HEK293T (cell line): Measurements from ENCODE around the gene DAPP1.

Experiments
- ARNT ChIP-seq: fragments of 450-650 bp; IDR thresholded peaks from 2 replicates; pipeline ENCODE4 v1.6.1; 2017; ENCODE audit warnings: mild to moderate bottlenecking
- BHLHE40 ChIP-seq: fragments of 450-650 bp; IDR thresholded peaks from 2 replicates; pipeline ENCODE4 v1.6.1; 2016; ENCODE audit warnings: mild to moderate bottlenecking, moderate library complexity, borderline replicate concordance
- CTBP1 ChIP-seq: fragments of 450-650 bp; IDR thresholded peaks from 2 replicates; pipeline ENCODE4 v1.6.1; 2016; ENCODE audit warnings: borderline replicate concordance
- ELF4 ChIP-seq: fragments of 450-650 bp; IDR thresholded peaks from 2 replicates; pipeline ENCODE4 v1.6.1; 2017; ENCODE audit warnings: antibody characterized with exemption
- FOXA1 ChIP-seq: fragments of 450-650 bp; IDR thresholded peaks from 2 replicates; pipeline ENCODE4 v1.6.1; 2016; ENCODE audit warnings: mild to moderate bottlenecking
- FOXK2 ChIP-seq: fragments of 450-650 bp; IDR thresholded peaks from 2 replicates; pipeline ENCODE4 v1.6.1; 2016; ENCODE audit warnings: mild to moderate bottlenecking
- FOXM1 ChIP-seq: fragments of 450-650 bp; IDR thresholded peaks from 2 replicates; pipeline ENCODE4 v1.6.1; 2017; ENCODE audit warnings: mild to moderate bottlenecking, borderline replicate concordance
- HDGF ChIP-seq: fragments of 450-650 bp; IDR thresholded peaks from 2 replicates; pipeline ENCODE4 v1.6.1; 2017; ENCODE audit warnings: antibody characterized with exemption, borderline replicate concordance
- LEF1 ChIP-seq: fragments of 450-650 bp; IDR thresholded peaks from 2 replicates; pipeline ENCODE4 v1.6.1; 2017; ENCODE audit warnings: mild to moderate bottlenecking, borderline replicate concordance
- NFRKB ChIP-seq: fragments of 450-650 bp; IDR thresholded peaks from 2 replicates; pipeline ENCODE4 v1.6.1; 2016; ENCODE audit warnings: mild to moderate bottlenecking, moderate library complexity
- PKNOX1 ChIP-seq: fragments of 450-650 bp; IDR thresholded peaks from 2 replicates; pipeline ENCODE4 v1.6.1; 2016
- SP1 ChIP-seq: fragments of 450-650 bp; IDR thresholded peaks from 2 replicates; pipeline ENCODE4 v1.6.1; 2017
- SUZ12 ChIP-seq: fragments of 450-650 bp; IDR thresholded peaks from 2 replicates; pipeline ENCODE4 v1.6.1; 2016; ENCODE audit warnings: mild to moderate bottlenecking
- TARDBP ChIP-seq: fragments of 450-650 bp; IDR thresholded peaks from 2 replicates; pipeline ENCODE4 v1.6.1; 2016

GRCh38 chr4:99859618-99860017 is 43.0 kb downstream of the DAPP1 start:
- TF ChIP-seq SP1, result no peak
- TF ChIP-seq ELF4, result no peak
- TF ChIP-seq HDGF, result no peak
- TF ChIP-seq BHLHE40, result no peak
- TF ChIP-seq FOXM1, result no peak
- no peak for TF ChIP-seq SUZ12
- TF ChIP-seq LEF1, result no peak
- no peak for TF ChIP-seq FOXA1
- no peak for TF ChIP-seq ARNT
- TF ChIP-seq TARDBP, result no peak
- TF ChIP-seq FOXK2, result no peak
- TF ChIP-seq NFRKB, result no peak
- no peak for TF ChIP-seq PKNOX1
- TF ChIP-seq CTBP1, result no peak
